ENCODE measurements around the gene ZCCHC4. TPM values are rescaled to one million over a fixed set of nuclear protein-coding genes. Genes with fewer than 3 reads are reported as not detected.

Gene ZCCHC4
- 10 to 100 TPM; 12.2 to 12.7 TPM for total RNA-seq

GRCh38 chr4:25312496-25313200 lies at the start of gene ZCCHC4:
Gene ZCCHC4, plus strand, starts transcription at chr4:25312774. Its CDS starts 36 bp downstream, at chr4:25312810.
- H3K4me1 Mint-ChIP-seq: peaks cover 23% of the 10 kb centered on the region
- ATAC-seq (ENCODE audit: low read depth): peak; percentile 97
- peak within 1 kb of the TSS; percentile 95 for H3K27ac Mint-ChIP-seq
- peaks cover 7% of the 10 kb centered on the region for H3K27me3 Mint-ChIP-seq
- H3K9me3 Mint-ChIP-seq: no peaks in the 10 kb centered on the region
- H3K4me3 Mint-ChIP-seq: peak within 1 kb of the TSS; percentile 99
- H3K36me3 Mint-ChIP-seq: peaks cover 7% of the 10 kb centered on the region
- peak; percentile 97 for DNase-seq
- POLR2A ChIA-PET: interaction anchor here (0.7 to 2.5 kb wide), 11 partner anchors 8 to 728 kb away, joined by 3 to 44 read pairs (median 6); partner anchors contain the start of genes ANAPC4, DHX15, PI4K2B and SEPSECS

DNA sequence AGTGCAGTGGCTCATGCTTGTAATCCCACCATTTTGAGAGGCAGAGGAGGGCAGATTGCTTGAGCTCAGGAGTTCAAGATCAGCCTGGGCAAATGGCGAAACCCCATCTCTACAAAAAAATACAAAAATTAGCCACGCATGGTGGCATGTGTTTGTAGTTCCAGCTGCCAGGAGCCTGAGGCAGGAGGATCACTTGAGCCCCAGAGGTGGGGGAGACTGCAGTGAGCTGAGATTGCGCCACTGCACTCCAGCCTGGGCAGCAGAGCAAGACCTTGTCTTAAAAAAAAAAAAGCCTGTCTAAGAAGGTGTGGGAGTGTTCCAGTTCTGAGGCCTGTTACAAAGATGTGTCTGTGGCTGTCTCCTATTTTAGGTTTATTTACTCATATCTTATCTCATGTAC lies 40.7 kb upstream of the ZCCHC4 start:
- H3K27me3 Mint-ChIP-seq: no peaks in the 10 kb centered on the region
- H3K4me1 Mint-ChIP-seq: no peaks in the 10 kb centered on the region
- ATAC-seq (ENCODE audit: low read depth) (no peak), DNase-seq (no peak)
- no peaks in the 10 kb centered on the region for H3K9me3 Mint-ChIP-seq
- peaks cover 18% of the 10 kb centered on the region for H3K36me3 Mint-ChIP-seq
- H3K4me3 Mint-ChIP-seq: no peak overlapping the region
- H3K27ac Mint-ChIP-seq: no peak overlapping the region
- POLR2A ChIA-PET: no interaction called here

GRCh38 chr4:25280210-25280609 lies 32.4 kb upstream of the ZCCHC4 start:
- POLR2A ChIA-PET: no interaction called here
- Mint-ChIP-seq H3K9me3 (no peaks in the 10 kb centered on the region), H3K27ac (no peak overlapping the region)

GRCh38 chr4:25283948-25284347 lies 28.6 kb upstream of the ZCCHC4 start:
- no peak for DNase-seq
- Mint-ChIP-seq H3K27ac (no peak overlapping the region), H3K4me1 (no peaks in the 10 kb centered on the region), H3K27me3 (peaks cover 14% of the 10 kb centered on the region), H3K9me3 (peaks cover 7% of the 10 kb centered on the region), H3K4me3 (no peak overlapping the region), H3K36me3 (peaks cover 29% of the 10 kb centered on the region)
- no peak for ATAC-seq (ENCODE audit: low read depth)
- POLR2A ChIA-PET: no interaction called here

More at GRCh38 chr4:25280210-25280609, 32.4 kb upstream of the ZCCHC4 start:
- H3K4me1 Mint-ChIP-seq: no peaks in the 10 kb centered on the region
- H3K27me3 Mint-ChIP-seq: no peaks in the 10 kb centered on the region
- DNase-seq (no peak), ATAC-seq (ENCODE audit: low read depth) (no peak)
- H3K4me3 Mint-ChIP-seq: no peak overlapping the region
- H3K36me3 Mint-ChIP-seq: peaks cover 18% of the 10 kb centered on the region

DNA sequence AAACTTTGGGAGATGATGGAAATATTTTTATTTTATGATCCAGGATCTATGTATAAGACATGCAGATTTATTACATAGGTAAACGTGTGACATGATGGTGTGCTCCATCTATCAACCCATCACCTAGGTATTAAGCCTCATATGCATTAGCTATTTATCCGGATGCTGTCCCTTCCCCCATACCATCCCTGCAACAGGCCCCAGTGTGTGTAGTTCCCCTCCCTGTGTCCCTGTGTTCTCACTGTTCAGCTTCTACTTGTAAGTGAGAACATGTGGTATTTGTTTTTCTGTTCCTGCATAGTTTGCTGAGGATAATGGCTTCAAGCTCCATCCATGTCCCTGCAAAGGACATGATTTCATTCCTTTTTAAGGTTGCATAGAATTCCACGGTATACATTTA lies 28.1 kb upstream of the ZCCHC4 start:
- Mint-ChIP-seq H3K27me3 (peaks cover 14% of the 10 kb centered on the region), H3K9me3 (peaks cover 7% of the 10 kb centered on the region), H3K36me3 (peaks cover 29% of the 10 kb centered on the region), H3K4me1 (no peaks in the 10 kb centered on the region), H3K4me3 (no peak overlapping the region), H3K27ac (no peak overlapping the region)
- DNase-seq (no peak), ATAC-seq (ENCODE audit: low read depth) (no peak)
- POLR2A ChIA-PET: no interaction called here

DNA sequence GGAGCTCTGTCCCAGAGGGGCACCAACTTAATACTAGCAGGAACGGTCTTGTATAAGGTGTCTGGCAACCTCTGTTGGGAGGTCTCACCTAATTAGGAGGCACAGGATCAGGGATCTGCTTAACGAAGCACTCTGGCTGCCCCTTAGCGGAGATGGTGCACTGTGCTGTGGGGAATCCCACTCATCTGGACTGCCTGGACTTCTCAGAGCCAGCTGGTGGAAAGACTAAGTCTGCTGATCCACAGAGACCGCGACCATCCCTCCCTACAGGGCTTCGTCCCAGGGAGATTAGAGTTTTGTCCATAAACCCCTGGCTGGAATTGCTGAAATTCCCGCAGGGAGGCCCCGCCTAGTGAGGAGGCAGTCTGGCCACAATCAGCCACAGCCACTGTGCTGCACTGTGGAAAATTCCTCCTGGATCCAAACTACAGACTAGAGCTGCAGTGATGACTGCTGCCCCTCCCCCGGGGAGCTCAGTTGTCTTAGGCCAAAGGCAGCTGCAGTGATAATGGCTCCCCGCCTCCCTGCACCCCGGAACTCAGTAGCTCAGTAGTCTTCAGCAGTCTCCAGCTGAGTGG lies 22.0 kb upstream of the ZCCHC4 start:
- Mint-ChIP-seq H3K4me1 (no peaks in the 10 kb centered on the region), H3K9me3 (peaks cover 7% of the 10 kb centered on the region), H3K4me3 (no peak overlapping the region), H3K27me3 (peaks cover 14% of the 10 kb centered on the region), H3K27ac (no peak overlapping the region), H3K36me3 (peaks cover 12% of the 10 kb centered on the region)
- DNase-seq (no peak), ATAC-seq (ENCODE audit: low read depth) (no peak)
- POLR2A ChIA-PET: no interaction called here

- Mint-ChIP-seq H3K4me1 (no peaks in the 10 kb centered on the region), H3K27ac (no peak overlapping the region), H3K27me3 (peaks cover 9% of the 10 kb centered on the region), H3K36me3 (peaks cover 12% of the 10 kb centered on the region), H3K4me3 (no peak overlapping the region), H3K9me3 (peaks cover 7% of the 10 kb centered on the region)
- DNase-seq (no peak), ATAC-seq (ENCODE audit: low read depth) (no peak)
- POLR2A ChIA-PET: no interaction called here
Observed at GRCh38 chr4:25291158-25291733, 21.3 kb upstream of the ZCCHC4 start.

DNA sequence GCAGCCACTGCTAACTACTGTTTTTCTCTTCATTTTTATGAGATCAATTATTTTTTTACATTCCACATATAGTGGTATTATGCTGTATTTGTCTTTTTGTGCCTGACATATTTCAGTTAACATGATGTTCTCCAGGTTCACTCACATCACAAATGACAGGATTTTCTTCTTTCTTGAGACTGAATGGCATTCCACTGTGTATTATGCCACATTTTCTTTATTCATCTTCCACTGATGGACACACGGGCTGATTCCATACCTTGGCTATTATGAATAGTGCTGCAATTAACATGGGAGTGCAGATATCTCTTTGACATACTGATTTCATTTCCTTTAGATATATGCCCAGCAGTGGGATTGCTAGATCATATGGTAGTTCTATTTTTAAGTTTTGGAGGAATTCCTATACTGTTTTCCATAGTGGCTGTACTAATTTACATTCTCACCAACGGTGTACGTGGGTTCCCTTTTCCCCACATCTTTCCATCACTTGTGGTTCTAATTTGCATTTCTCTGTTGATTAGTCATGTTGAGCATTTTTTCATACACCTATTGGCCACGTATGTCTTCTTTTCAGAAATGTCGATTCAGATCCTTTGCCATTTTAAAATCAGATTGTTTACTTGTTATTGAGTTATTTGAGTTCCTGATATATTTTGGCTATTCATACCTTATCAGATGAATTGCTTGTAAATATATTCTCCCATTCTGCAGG lies 14.9 kb upstream of the ZCCHC4 start:
- H3K27ac Mint-ChIP-seq: no peak overlapping the region
- no peaks in the 10 kb centered on the region for H3K36me3 Mint-ChIP-seq
- H3K4me3 Mint-ChIP-seq: no peak overlapping the region
- ATAC-seq (ENCODE audit: low read depth) (no peak), DNase-seq (no peak)
- H3K4me1 Mint-ChIP-seq: no peaks in the 10 kb centered on the region
- POLR2A ChIA-PET: no interaction called here
- H3K27me3 Mint-ChIP-seq: peaks cover 10% of the 10 kb centered on the region
- H3K9me3 Mint-ChIP-seq: no peaks in the 10 kb centered on the region

DNA sequence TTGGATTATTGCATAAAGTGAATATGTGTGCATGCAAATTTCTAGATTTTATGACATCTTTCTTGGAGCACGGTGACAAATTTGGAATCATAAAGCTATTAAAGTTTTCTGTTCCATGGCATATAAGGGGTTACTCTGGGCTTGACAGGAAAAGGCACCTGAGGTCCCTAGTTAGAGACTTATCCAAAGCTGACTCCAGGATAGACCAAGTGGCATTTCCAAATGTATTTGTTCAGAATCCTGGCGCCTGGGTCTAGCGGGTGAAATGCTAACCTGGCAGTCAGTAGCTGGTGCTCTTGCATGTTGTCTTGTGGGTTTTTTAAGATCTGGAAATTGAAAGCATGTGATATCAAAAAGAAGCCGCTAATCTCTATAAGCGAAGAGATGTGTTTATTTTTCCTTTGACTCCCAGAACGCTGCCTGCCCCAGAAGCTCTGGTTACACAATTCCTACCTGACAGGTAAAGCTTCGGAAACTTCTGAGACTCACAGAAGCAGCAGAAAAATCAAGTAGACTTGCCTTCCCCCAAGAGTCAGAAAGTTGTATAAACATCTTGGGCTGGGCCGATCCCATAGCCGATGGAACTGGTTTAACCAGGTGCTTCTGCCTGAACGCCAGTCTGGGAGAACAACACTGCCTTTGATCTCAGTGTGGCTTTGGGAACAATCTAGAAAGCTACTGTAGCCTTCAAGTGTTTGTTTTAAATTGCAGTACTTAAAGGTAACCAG lies 12.9 kb upstream of the ZCCHC4 start:
- H3K9me3 Mint-ChIP-seq: no peaks in the 10 kb centered on the region

DNA sequence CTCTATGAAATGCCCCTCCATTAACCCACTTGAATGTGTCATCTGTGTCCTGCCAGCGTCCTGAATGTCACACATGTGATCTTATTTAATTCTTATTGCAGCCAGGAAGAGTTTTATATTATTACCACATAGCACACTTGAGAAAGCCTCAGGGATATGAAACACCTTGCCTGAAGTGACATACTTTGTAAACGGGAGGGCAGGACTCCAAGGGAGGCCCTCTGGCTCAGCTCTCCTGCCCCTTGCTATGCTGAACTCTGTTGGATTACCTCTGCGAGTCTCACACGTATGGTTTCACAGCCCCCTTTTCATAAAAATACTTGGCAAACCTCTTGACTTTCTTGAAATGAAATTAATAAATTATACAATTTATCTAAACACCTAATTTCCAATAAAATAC lies 11.1 kb upstream of the ZCCHC4 start:
- no peaks in the 10 kb centered on the region for H3K36me3 Mint-ChIP-seq
- no peaks in the 10 kb centered on the region for H3K4me1 Mint-ChIP-seq
- POLR2A ChIA-PET: no interaction called here
- no peaks in the 10 kb centered on the region for H3K9me3 Mint-ChIP-seq
- peaks cover 14% of the 10 kb centered on the region for H3K27me3 Mint-ChIP-seq
- H3K4me3 Mint-ChIP-seq: no peak overlapping the region
- no peak overlapping the region for H3K27ac Mint-ChIP-seq
- DNase-seq (no peak), ATAC-seq (ENCODE audit: low read depth) (no peak)

More for the DNA sequence above, 12.9 kb upstream of the ZCCHC4 start:
- Mint-ChIP-seq H3K4me3 (no peak overlapping the region), H3K4me1 (no peaks in the 10 kb centered on the region), H3K27ac (no peak overlapping the region), H3K27me3 (peaks cover 14% of the 10 kb centered on the region), H3K36me3 (no peaks in the 10 kb centered on the region)
- POLR2A ChIA-PET: no interaction called here
- ATAC-seq (ENCODE audit: low read depth) (no peak), DNase-seq (no peak)

DNA sequence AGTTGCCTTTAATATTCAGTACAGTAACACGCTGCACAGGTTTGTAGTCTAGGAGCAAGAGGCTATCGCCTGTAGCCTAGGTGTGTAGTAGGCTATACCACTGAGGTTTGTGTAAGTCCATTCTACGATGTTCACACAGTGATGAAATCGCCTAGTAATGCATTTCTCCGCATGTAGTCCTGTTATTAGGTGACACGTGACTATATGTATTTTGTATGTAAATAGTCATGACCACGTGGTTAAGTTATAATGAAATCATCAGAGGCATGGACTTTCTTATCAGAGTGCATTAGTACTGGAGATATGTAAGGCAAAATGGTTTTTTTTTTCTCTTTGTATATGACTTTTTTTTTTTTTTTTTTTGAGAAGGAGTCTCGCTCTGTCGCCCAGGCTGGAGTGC lies 9.9 kb upstream of the ZCCHC4 start:
- Mint-ChIP-seq H3K27me3 (peaks cover 14% of the 10 kb centered on the region), H3K36me3 (no peaks in the 10 kb centered on the region), H3K9me3 (no peaks in the 10 kb centered on the region), H3K4me3 (no peak overlapping the region), H3K27ac (no peak overlapping the region), H3K4me1 (no peaks in the 10 kb centered on the region)
- POLR2A ChIA-PET: no interaction called here
- no peak for ATAC-seq (ENCODE audit: low read depth)
- DNase-seq: no peak

- no peak for DNase-seq
- H3K4me3 Mint-ChIP-seq: no peak overlapping the region
- H3K27me3 Mint-ChIP-seq: peaks cover 13% of the 10 kb centered on the region
- no peaks in the 10 kb centered on the region for H3K36me3 Mint-ChIP-seq
- no peaks in the 10 kb centered on the region for H3K9me3 Mint-ChIP-seq
- no peaks in the 10 kb centered on the region for H3K4me1 Mint-ChIP-seq
- ATAC-seq (ENCODE audit: low read depth): no peak
- POLR2A ChIA-PET: no interaction called here
- H3K27ac Mint-ChIP-seq: no peak overlapping the region
Observed at GRCh38 chr4:25303578-25303977, 9.0 kb upstream of the ZCCHC4 start.

- H3K36me3 Mint-ChIP-seq: no peaks in the 10 kb centered on the region
- H3K4me3 Mint-ChIP-seq: no peak overlapping the region
- H3K4me1 Mint-ChIP-seq: peaks cover 1% of the 10 kb centered on the region
- H3K27ac Mint-ChIP-seq: no peak overlapping the region
- POLR2A ChIA-PET: no interaction called here
- ATAC-seq (ENCODE audit: low read depth) (no peak), DNase-seq (no peak)
- no peaks in the 10 kb centered on the region for H3K9me3 Mint-ChIP-seq
- H3K27me3 Mint-ChIP-seq: peaks cover 10% of the 10 kb centered on the region
Observed at GRCh38 chr4:25306518-25307057, 6.0 kb upstream of the ZCCHC4 start.
